OCI-LY7 (cell line): ENCODE data around the gene XPNPEP1. TPM values are rescaled to one million over a fixed set of nuclear protein-coding genes. Genes with fewer than 3 reads are reported as not detected.

Experiments used
- BruUV-seq: library from RNA; stranded (reverse); fragments of 400-500 nt; replicated peaks from 2 replicates; lab custom pipeline; 2021; lab: Mats Ljungman, UMichigan
- CTCF ChIA-PET: fragments of 300-600 bp; sonication (Branson Sonifier 250); formaldehyde crosslinking; loops from one replicate; lab custom pipeline; 2022; ENCODE audit warnings: antibody characterized with exemption; ENCODE audit not compliant: unreplicated experiment; lab: Charles Lee
- POLR2A ChIA-PET: fragments of 300-600 bp; sonication (Branson Sonifier 250); formaldehyde crosslinking; loops from one replicate; lab custom pipeline; 2022; ENCODE audit warnings: antibody characterized with exemption; lab: Charles Lee
- DNase-seq: peaks from one replicate; pipeline ENCODE4 v3.0.0-alpha.2; 2015; ENCODE audit warnings: low spot score
- H2AFZ ChIP-seq: fragments of 200-600 bp; sonication (generic), shearing (Covaris generic); 2 replicates; pipeline ENCODE4 v1.6.1; 2014; ENCODE audit warnings: mild to moderate bottlenecking, antibody characterized with exemption, low read length, moderate library complexity
- H3K27ac ChIP-seq: fragments of 200-600 bp; sonication (generic); 2 replicates; pipeline ENCODE4 v1.5.1; 2014; ENCODE audit warnings: mixed run types, low read depth, mild to moderate bottlenecking, moderate library complexity, low read length, inconsistent platforms; ENCODE audit not compliant: poor library complexity, severe bottlenecking
- H3K36me3 ChIP-seq: fragments of 200-600 bp; sonication (generic); 2 replicates; pipeline ENCODE4 v1.6.1; 2014; ENCODE audit warnings: mild to moderate bottlenecking, antibody characterized with exemption, low read length, moderate library complexity, mixed read lengths; ENCODE audit not compliant: insufficient read depth
- H3K4me1 ChIP-seq: fragments of 200-600 bp; sonication (generic); 2 replicates; pipeline ENCODE4 v1.5.1; 2014; ENCODE audit warnings: mild to moderate bottlenecking, low read length; ENCODE audit not compliant: insufficient read depth, poor library complexity, severe bottlenecking
- H3K4me2 ChIP-seq: fragments of 200-600 bp; sonication (generic); 2 replicates; pipeline ENCODE4 v1.6.1; 2014; ENCODE audit warnings: mild to moderate bottlenecking, low read length
- H3K4me3 ChIP-seq: fragments of 200-600 bp; sonication (generic); 2 replicates; pipeline ENCODE4 v1.5.1; 2014; ENCODE audit warnings: mild to moderate bottlenecking, low read depth, low read length; ENCODE audit not compliant: poor library complexity, severe bottlenecking
- H3K79me2 ChIP-seq: fragments of 200-600 bp; sonication (generic); 2 replicates; pipeline ENCODE4 v1.6.1; 2016; ENCODE audit warnings: low read depth, mild to moderate bottlenecking, low read length, moderate library complexity, mixed read lengths; ENCODE audit not compliant: insufficient read depth
- H3K9me2 ChIP-seq: fragments of 200-600 bp; sonication (generic); 2 replicates; pipeline ENCODE4 v1.6.1; 2016; ENCODE audit warnings: mild to moderate bottlenecking, low read length, mixed read lengths; ENCODE audit not compliant: insufficient read depth
- H3K9me3 ChIP-seq: fragments of 200-600 bp; sonication (generic); 2 replicates; pipeline ENCODE4 v1.6.1; 2014; ENCODE audit warnings: mild to moderate bottlenecking, mixed run types, low read length, mixed read lengths
- H4K20me1 ChIP-seq: fragments of 200-600 bp; sonication (generic); 2 replicates; pipeline ENCODE4 v1.6.1; 2014; ENCODE audit warnings: mild to moderate bottlenecking, antibody characterized with exemption, low read length, moderate library complexity, mixed read lengths; ENCODE audit not compliant: insufficient read depth
- EZH2phosphoT487 ChIP-seq: fragments of 200-600 bp; sonication (generic); IDR thresholded peaks from 2 replicates; pipeline ENCODE4 v1.6.1; 2018; ENCODE audit warnings: low read depth, borderline replicate concordance, mild to moderate bottlenecking, mixed run types, antibody characterized with exemption, low read length, moderate library complexity, mixed read lengths
- intact Hi-C: fragments of 100-400 bp; cut with micrococcal nuclease; formaldehyde crosslinking; loops from one replicate; pipeline ENCODE4 v1.10.0; 2022; ENCODE audit not compliant: unreplicated experiment
- total RNA-seq, 2 experiments: library from RNA; depleted of rRNA in 1 of 2; stranded (reverse); fragments of >200 nt in 1 of 2; shearing (Covaris generic) in 1 of 2; gene quantifications; 2 replicates each; pipeline ENCODE4 v1.2.3, GENCODE V29; 2014 to 2022
- TF ChIP-seq, protein P1 (sequence below): fragments of 200-600 bp; sonication (generic); conservative IDR thresholded peaks from 2 replicates; pipeline ENCODE4 v1.5.1; 2014; ENCODE audit warnings: mild to moderate bottlenecking, antibody characterized with exemption, low read length, moderate library complexity, mixed read lengths

Gene XPNPEP1
- total RNA-seq, 2 experiments from 2014 or later: 136 to 237 TPM

DNA sequence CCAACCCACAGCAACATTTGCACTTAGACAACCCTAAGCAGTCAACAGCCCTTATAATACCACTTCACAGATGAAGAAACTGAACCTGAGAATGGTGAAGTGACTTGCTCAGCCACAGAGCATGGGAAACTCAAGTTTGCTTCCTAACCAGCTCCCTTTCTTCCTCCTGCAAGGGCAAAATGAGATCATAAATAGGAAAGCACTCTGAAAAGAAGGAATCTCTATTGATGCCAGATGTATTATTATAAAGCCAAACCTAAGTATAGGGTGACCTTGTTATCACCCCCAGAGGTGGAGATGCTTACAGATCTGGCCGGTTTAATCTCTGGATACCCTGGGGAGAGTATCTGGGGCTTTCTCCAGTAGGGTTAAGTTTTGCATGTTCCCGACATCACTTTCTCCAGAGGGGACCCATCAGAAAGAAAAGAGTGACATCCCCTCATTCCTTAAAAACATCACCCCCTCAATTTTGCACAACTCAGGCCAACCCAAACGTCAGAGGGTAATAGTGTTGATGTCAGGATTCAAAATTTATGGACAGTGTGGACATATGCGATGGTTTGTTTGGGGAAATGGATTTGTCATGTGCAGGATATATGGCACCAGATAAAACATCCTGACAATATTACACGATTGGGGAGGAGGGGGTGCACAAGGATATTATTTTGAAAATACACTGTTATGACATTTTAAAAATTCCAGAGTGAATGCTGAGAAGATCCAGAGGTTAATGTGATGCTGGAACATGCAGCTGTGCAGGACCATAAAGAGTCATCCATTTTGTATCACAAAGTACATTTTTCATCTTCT is 24.0 kb upstream of the XPNPEP1 start:
- no peaks in the 10 kb centered on the region for H3K9me3 ChIP-seq
- intact Hi-C loops: no loop called here
- TF ChIP-seq, protein P1, sequence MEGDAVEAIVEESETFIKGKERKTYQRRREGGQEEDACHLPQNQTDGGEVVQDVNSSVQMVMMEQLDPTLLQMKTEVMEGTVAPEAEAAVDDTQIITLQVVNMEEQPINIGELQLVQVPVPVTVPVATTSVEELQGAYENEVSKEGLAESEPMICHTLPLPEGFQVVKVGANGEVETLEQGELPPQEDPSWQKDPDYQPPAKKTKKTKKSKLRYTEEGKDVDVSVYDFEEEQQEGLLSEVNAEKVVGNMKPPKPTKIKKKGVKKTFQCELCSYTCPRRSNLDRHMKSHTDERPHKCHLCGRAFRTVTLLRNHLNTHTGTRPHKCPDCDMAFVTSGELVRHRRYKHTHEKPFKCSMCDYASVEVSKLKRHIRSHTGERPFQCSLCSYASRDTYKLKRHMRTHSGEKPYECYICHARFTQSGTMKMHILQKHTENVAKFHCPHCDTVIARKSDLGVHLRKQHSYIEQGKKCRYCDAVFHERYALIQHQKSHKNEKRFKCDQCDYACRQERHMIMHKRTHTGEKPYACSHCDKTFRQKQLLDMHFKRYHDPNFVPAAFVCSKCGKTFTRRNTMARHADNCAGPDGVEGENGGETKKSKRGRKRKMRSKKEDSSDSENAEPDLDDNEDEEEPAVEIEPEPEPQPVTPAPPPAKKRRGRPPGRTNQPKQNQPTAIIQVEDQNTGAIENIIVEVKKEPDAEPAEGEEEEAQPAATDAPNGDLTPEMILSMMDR: no peak
- no peak for TF ChIP-seq EZH2phosphoT487
- POLR2A ChIA-PET: interaction anchor here (0.6 to 2.7 kb wide), 6 partner anchors 8 to 2000 kb away, joined by 3 to 13 read pairs (median 4); no protein-coding TSS in a partner anchor
- H3K79me2 ChIP-seq: no peaks in the 10 kb centered on the region
- H3K4me3 ChIP-seq: no peak overlapping the region
- no peaks in the 10 kb centered on the region for H3K9me2 ChIP-seq
- no TSS peak for BruUV-seq
- no peak overlapping the region for H3K27ac ChIP-seq
- DNase-seq: no peak
- H2AFZ ChIP-seq: no peak overlapping the region
- H3K36me3 ChIP-seq: no peaks in the 10 kb centered on the region
- no peaks in the 10 kb centered on the region for H4K20me1 ChIP-seq
- H3K4me1 ChIP-seq: no peaks in the 10 kb centered on the region
- no peak overlapping the region for H3K4me2 ChIP-seq
- CTCF ChIA-PET: no interaction called here

DNA sequence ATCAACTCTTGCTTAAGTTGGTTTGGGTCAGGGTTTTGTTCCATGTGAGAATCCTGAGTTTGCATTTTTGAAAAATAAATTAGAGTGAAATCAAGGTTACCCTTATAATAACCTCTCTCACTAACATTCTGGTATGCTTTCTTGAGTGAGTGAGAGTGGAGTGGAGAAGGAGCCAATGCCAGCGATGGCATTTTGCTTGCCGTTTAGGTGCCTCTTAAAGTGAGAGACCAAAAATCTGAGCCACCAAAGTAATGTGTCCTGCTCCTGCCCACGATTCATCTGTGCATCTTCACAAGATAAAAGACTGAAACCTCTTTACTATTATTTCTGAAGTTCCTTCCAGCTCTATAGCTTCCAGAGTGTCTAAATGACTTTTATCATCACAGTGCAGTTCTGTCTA is 23.4 kb upstream of the XPNPEP1 start:
- H3K79me2 ChIP-seq: no peaks in the 10 kb centered on the region
- CTCF ChIA-PET: no interaction called here
- H3K4me1 ChIP-seq: no peaks in the 10 kb centered on the region
- TF ChIP-seq, protein P1: no peak
- no peak for TF ChIP-seq EZH2phosphoT487
- no peak overlapping the region for H3K4me2 ChIP-seq
- no peaks in the 10 kb centered on the region for H3K36me3 ChIP-seq
- H2AFZ ChIP-seq: no peak overlapping the region
- intact Hi-C loops: no loop called here
- BruUV-seq: no TSS peak
- H3K9me2 ChIP-seq: no peaks in the 10 kb centered on the region
- H3K9me3 ChIP-seq: no peaks in the 10 kb centered on the region
- no peaks in the 10 kb centered on the region for H4K20me1 ChIP-seq
- POLR2A ChIA-PET: interaction anchor here (0.6 to 2.6 kb wide), 2 partner anchors 37 to 2000 kb away, joined by 4 to 5 read pairs; no protein-coding TSS in a partner anchor
- DNase-seq: no peak
- no peak overlapping the region for H3K4me3 ChIP-seq
- H3K27ac ChIP-seq: no peak overlapping the region
